ENCODE measurements around the gene C5orf24. TPM values are rescaled to one million over a fixed set of nuclear protein-coding genes. Genes with fewer than 3 reads are reported as not detected.

C5orf24 gene
- total RNA-seq, 1 donor from 2014 or later, result 43.5 TPM

DNA sequence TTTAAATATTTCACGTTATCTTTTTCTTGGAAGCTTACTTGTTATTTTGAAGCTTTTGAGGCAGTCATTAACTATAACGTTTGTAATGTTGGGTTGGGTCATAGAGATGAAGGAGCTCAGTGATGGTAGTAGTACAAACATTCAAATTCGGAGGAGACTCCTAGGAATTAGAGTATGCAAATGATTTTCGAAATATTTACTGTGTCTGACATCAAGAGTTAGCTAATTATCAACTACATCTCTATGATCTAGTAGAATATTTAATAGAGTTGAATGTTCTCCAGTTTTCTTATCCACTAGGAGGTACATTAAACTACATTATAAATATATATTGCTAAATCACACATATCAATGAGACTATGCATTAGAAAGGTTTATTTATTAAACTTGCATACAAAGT, 28.8 kb upstream of the C5orf24 start:
- H3K36me3 Mint-ChIP-seq (ENCODE audit: low read depth, unreplicated experiment), result peaks cover 15% of the 10 kb centered on the region
- no peak for DNase-seq (ENCODE audit: low spot score)
- H3K27me3 Mint-ChIP-seq (ENCODE audit: unreplicated experiment), result no peaks in the 10 kb centered on the region
- TF ChIP-seq, protein P1, sequence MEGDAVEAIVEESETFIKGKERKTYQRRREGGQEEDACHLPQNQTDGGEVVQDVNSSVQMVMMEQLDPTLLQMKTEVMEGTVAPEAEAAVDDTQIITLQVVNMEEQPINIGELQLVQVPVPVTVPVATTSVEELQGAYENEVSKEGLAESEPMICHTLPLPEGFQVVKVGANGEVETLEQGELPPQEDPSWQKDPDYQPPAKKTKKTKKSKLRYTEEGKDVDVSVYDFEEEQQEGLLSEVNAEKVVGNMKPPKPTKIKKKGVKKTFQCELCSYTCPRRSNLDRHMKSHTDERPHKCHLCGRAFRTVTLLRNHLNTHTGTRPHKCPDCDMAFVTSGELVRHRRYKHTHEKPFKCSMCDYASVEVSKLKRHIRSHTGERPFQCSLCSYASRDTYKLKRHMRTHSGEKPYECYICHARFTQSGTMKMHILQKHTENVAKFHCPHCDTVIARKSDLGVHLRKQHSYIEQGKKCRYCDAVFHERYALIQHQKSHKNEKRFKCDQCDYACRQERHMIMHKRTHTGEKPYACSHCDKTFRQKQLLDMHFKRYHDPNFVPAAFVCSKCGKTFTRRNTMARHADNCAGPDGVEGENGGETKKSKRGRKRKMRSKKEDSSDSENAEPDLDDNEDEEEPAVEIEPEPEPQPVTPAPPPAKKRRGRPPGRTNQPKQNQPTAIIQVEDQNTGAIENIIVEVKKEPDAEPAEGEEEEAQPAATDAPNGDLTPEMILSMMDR (IDR thresholded peaks at IDR 0.05; ENCODE audit: unreplicated experiment), result no peak
- H3K4me3 Mint-ChIP-seq (ENCODE audit: unreplicated experiment), result no peak overlapping the region
- H3K27ac Mint-ChIP-seq (ENCODE audit: unreplicated experiment), result no peak overlapping the region
- no peaks in the 10 kb centered on the region for H3K9me3 Mint-ChIP-seq (ENCODE audit: unreplicated experiment)
- H3K4me1 Mint-ChIP-seq (ENCODE audit: unreplicated experiment), result no peaks in the 10 kb centered on the region

GRCh38 chr5:134818776-134819175, 27.0 kb upstream of the C5orf24 start:
- H3K4me1 Mint-ChIP-seq (ENCODE audit: unreplicated experiment), result no peaks in the 10 kb centered on the region
- H3K9me3 Mint-ChIP-seq (ENCODE audit: unreplicated experiment), result no peaks in the 10 kb centered on the region
- peaks cover 14% of the 10 kb centered on the region for H3K36me3 Mint-ChIP-seq (ENCODE audit: low read depth, unreplicated experiment)

DNA sequence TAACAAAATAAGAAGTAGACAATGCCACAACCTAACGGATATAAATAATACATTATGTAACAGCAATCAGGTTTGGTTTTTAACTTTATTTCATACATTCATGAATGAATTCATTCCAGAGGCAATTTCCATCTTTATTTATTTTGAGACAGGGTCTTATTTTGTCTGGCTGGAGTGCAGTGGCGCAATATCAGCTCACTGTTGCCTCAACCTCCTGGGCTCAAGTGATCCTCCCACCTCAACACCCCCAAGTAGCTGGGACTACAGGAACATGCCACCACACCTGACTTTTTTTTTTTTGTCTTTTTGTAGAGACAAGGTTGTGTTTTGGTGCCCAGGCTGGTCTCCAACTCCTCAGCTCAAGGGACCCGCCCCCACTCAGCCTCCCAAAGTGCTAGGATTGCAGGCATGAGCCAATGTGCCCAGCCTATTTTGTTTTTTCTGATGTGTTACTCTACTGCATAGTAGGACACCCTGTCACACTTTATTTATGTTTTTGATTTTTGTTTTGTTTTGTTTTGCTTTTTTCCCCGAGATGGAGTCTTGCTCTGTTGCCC, 26.3 kb upstream of the C5orf24 start:
- Mint-ChIP-seq H3K27me3 (ENCODE audit: unreplicated experiment) (no peaks in the 10 kb centered on the region), H3K9me3 (ENCODE audit: unreplicated experiment) (no peaks in the 10 kb centered on the region), H3K27ac (ENCODE audit: unreplicated experiment) (no peak overlapping the region), H3K4me1 (ENCODE audit: unreplicated experiment) (no peaks in the 10 kb centered on the region), H3K4me3 (ENCODE audit: unreplicated experiment) (no peak overlapping the region), H3K36me3 (ENCODE audit: low read depth, unreplicated experiment) (peaks cover 14% of the 10 kb centered on the region)
- TF ChIP-seq, protein P1 (IDR thresholded peaks at IDR 0.05; ENCODE audit: unreplicated experiment), result no peak
- DNase-seq (ENCODE audit: low spot score), result no peak

More at GRCh38 chr5:134818776-134819175, 27.0 kb upstream of the C5orf24 start:
- Mint-ChIP-seq H3K27ac (ENCODE audit: unreplicated experiment) (no peak overlapping the region), H3K27me3 (ENCODE audit: unreplicated experiment) (no peaks in the 10 kb centered on the region), H3K4me3 (ENCODE audit: unreplicated experiment) (no peak overlapping the region)
- no peak for DNase-seq (ENCODE audit: low spot score)
- TF ChIP-seq, protein P1 (IDR thresholded peaks at IDR 0.05; ENCODE audit: unreplicated experiment), result no peak

- Mint-ChIP-seq H3K9me3 (ENCODE audit: unreplicated experiment) (no peaks in the 10 kb centered on the region), H3K4me1 (ENCODE audit: unreplicated experiment) (no peaks in the 10 kb centered on the region), H3K36me3 (ENCODE audit: low read depth, unreplicated experiment) (peaks cover 9% of the 10 kb centered on the region), H3K4me3 (ENCODE audit: unreplicated experiment) (no peak overlapping the region), H3K27me3 (ENCODE audit: unreplicated experiment) (no peaks in the 10 kb centered on the region), H3K27ac (ENCODE audit: unreplicated experiment) (no peak overlapping the region)
- no peak for DNase-seq (ENCODE audit: low spot score)
- TF ChIP-seq, protein P1 (IDR thresholded peaks at IDR 0.05; ENCODE audit: unreplicated experiment), result no peak
Observed at GRCh38 chr5:134821841-134822240, 23.9 kb upstream of the C5orf24 start.

GRCh38 chr5:134824681-134825080, 21.1 kb upstream of the C5orf24 start:
- no peak for DNase-seq (ENCODE audit: low spot score)
- Mint-ChIP-seq H3K4me1 (ENCODE audit: unreplicated experiment) (no peaks in the 10 kb centered on the region), H3K4me3 (ENCODE audit: unreplicated experiment) (no peak overlapping the region), H3K36me3 (ENCODE audit: low read depth, unreplicated experiment) (peaks cover 4% of the 10 kb centered on the region), H3K27ac (ENCODE audit: unreplicated experiment) (no peak overlapping the region), H3K9me3 (ENCODE audit: unreplicated experiment) (no peaks in the 10 kb centered on the region), H3K27me3 (ENCODE audit: unreplicated experiment) (no peaks in the 10 kb centered on the region)
- TF ChIP-seq, protein P1 (IDR thresholded peaks at IDR 0.05; ENCODE audit: unreplicated experiment), result no peak
